Activated T-cell treated with anti-CD3 and anti-CD28 coated beads, Interleukin-2, amount 50 U/mL, for 48 hours (primary cell): ENCODE results near the gene PCDH9.

Experiments
- DNase-seq, 2 experiments: peaks; one replicate each; pipeline ENCODE4 v3.0.0-alpha.2; 2020

Gene PCDH9

DNA sequence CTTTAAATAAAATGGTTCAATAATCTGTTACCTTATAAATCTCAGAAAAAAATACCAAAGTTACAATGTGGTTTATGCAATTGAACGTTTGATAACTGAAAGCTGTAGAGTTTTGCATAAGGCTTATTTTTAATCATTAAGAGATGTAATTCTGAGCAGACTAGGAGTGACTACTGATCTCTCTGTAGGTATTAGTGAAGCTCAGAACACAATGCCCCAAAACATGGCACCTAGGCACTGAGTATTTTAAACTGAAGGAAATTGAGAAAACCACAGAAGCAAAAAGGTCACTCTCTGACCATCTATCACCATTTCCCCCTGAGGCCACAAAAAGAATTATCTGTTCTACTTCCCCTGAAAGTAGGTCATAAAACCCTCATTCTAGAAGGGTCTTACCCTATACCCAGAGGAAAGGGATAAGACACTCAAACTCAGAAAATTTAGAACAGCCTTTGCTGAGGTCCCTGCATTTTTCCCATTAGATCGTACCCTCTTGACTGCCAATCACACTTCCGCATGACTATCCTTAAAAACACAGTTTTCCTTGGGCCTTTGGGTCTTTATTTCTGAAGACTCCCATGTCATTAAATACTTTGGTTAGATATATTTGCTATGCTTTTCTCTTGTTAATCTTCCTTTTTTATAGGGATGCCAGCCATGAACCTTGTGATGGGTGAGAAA lies 158.1 kb downstream of the PCDH9 start:
- DNase-seq = no peak

DNA sequence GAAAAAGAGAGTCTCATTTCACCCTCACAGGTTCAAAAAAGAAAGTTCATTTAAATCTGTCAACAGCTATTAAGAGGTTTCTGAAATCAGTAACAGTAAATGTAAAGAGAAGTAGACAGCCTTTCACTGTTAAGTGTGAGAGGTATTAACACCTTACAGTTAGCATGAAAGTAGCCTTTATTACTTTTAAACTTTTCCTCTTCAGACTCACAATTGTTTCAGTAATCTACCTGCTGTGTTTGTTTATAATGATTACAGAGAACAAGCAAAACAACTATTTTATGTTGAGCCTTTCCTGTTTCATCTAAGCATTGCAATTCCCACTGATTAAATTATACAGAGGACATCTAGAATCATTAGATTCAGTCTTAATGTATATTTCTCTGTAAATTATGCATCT lies 159.8 kb downstream of the PCDH9 start:
- DNase-seq = no peak

GRCh38 chr13:67069117-67069767 lies 160.9 kb downstream of the PCDH9 start:
- DNase-seq = no peak

- DNase-seq = no peak
Observed at GRCh38 chr13:67064920-67065319, 165.2 kb downstream of the PCDH9 start.

DNA sequence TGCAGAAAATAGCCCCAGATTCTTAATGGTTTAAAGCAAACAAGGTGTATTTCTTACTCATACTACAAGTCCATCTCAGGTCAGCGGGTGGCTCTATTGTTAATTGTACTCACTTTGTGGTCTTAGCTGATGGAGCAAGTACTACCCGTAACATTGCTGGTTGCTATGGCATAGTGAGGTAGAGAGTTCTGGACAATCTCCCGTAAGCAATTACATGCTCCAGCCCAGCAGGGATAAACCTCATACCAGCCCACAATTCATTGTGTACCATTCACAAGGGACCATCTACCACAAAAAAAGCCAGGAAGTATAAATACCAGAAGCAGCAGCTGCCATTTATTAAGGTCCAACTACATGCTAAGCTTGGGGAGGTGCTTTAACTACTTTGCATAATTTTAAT lies 167.1 kb downstream of the PCDH9 start:
- DNase-seq = no peak

DNA sequence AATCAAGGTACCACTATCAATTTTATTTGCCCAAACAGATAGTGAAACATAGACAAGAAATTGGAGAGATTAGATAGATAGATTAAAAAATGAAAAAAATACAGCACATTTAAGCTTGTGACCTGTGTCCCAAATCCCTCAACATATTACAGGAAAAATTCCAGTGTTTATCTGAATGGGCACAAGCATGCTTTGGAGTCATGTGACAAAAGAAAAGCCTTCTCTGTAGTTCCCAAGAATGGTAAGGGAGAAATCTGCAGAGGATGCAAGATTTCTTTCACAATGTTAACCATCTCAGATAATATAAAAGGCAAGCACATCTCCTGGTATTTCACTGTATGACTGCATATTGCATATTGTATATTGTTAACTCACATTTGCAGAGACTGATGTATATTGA lies 168.0 kb downstream of the PCDH9 start:
- DNase-seq = no peak

GRCh38 chr13:67061750-67062149 lies 168.4 kb downstream of the PCDH9 start:
- no peak for DNase-seq

GRCh38 chr13:67052550-67053490 lies 177.3 kb downstream of the PCDH9 start:
- no peak for DNase-seq

DNA sequence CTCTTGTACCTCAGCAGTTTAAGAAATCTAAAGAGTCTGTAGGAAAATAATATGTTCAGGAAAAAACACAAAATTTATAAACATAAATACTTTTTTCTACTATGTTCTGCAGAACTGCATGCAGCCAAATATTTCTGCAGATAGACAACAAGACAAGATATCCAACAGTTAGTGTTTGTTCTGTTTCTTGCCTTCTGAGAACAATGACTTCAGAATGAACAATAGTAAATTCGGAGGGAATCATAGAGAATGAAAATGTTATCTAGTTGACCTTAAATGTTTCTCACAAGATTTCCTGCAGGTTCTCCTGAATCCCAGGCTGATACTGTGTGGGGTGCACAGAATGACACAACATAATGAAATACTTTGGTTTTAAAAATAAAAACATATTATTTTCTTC lies 180.4 kb downstream of the PCDH9 start:
- no peak for DNase-seq

- no peak for DNase-seq
Observed at GRCh38 chr13:67048821-67049150, 181.3 kb downstream of the PCDH9 start.

- no peak for DNase-seq
Observed at GRCh38 chr13:67048084-67048820, 181.9 kb downstream of the PCDH9 start.

GRCh38 chr13:67045357-67045756 lies 184.8 kb downstream of the PCDH9 start:
- DNase-seq = no peak

DNA sequence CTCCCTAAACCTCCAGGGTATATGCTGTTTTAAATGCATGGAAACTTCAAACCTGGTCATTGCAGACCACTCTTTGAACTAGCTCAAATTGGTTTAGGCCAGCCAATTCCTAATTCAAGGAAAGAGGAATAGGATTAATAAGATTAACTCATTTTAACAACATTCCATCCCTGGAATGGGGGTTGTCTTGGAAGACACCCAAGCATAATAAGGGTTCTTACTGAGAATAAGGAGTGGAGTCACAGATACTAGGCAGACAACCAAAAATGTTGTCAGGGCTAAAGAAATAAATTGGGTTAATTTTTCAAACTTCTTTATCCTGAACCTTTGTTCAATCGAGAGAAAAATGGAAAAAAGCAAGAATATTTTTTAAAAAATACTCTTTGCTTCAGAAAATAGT lies 186.2 kb downstream of the PCDH9 start:
- no peak for DNase-seq

GRCh38 chr13:67042556-67042955 lies 187.6 kb downstream of the PCDH9 start:
- no peak for DNase-seq

- DNase-seq = no peak
Observed at GRCh38 chr13:67036699-67037457, 193.3 kb downstream of the PCDH9 start.

- DNase-seq = no peak
Observed at GRCh38 chr13:67033170-67033569, 197.0 kb downstream of the PCDH9 start.

DNA sequence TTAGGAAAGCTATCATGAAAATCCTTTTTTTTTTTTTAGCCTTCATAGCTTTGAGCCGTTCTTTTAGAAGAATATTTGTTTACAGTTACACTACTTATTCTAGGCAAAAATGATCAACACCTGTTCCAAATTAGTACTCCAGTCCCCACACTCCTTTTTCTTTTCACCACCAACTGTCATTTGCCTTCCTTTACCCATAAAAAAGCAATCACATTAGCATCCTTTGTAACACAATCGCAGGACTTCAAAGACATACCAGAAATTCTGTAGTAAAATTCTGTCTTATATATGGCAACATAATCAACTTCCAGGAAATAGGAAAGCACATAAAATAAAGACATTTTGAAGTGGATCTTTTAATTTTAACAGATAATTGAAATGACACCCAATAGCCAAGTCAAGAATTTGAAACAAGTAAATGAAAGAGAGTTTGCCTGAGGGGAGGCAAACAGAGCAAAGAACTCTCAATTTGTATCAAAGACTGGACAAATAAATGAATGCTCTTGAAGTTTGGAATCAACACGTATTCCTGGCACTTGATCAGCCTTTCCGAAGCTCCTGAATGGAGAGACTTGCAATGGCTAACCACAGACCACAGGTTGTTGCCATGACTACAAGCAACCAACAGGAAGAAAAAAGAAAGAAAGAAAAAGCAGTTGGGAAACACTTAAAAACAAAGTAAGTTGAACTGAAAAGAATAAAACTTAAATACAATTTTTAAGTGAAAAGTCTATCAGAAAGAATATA lies 206.8 kb downstream of the PCDH9 start:
- DNase-seq = no peak

GRCh38 chr13:67018775-67019174 lies 211.4 kb downstream of the PCDH9 start:
- no peak for DNase-seq

DNA sequence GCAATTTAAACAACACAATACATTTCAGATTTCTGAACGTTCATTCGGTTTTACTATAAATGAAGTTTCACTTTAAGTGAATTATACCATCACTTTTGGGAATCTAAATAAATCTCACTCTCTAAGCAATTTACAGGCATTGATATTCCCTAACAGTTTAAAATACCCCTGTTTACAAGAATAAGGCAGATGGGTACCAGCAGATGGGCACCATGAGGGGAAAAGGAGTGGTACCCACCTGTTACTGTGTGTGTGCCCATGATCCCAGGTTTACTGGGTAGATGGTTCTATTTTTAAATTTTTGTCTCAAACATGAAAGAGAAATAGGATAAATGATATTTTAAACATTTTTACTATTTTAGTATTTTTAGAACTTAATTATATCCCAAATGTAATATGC lies 212.9 kb downstream of the PCDH9 start:
- no peak for DNase-seq

DNA sequence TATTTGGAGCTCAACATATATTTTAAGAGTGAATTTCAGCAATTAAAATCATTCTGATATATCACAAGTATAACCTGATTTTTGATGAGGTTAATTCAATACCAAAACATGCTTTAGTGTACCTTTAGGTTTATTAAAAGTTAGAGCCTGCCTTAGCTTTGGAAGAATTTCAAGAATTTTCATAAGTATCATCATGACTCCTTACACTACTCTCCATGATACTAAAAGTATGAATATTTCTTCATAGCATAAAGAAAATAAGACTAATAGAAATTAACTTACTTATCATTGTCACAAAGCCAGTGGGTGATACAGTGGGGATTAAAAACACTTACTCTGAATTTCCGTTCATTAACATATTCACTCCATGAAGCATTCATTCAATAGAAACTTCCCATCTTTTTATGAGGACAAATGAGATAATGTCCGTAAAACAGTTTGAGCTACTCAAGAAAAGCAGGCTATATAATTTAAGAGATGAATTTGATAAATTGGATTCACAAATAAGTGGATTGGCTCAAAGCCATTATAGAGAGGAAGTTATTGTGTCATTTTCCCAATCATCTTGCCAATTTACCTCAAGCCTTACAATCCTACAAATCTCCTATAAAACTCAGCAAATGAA lies 214.0 kb downstream of the PCDH9 start:
- DNase-seq = no peak

- no peak for DNase-seq
Observed at GRCh38 chr13:67014399-67014798, 215.7 kb downstream of the PCDH9 start.
